Neural cell (in vitro differentiated cells): Measurements from ENCODE around the gene MAST2. TPM values are rescaled to one million over a fixed set of nuclear protein-coding genes. Genes with fewer than 3 reads are reported as not detected.

Experiments used
- H2AFZ ChIP-seq: fragments of 200-600, 300-800 bp; sonication (generic), shearing (Covaris generic); 2 replicates; pipeline ENCODE4 v1.6.0; 2014; ENCODE audit warnings: low read depth, mild to moderate bottlenecking, antibody characterized with exemption, low read length, moderate library complexity
- H3F3A ChIP-seq: fragments of 200-600 bp; shearing (Covaris generic); 2 replicates; pipeline ENCODE4 v1.6.1; 2016; ENCODE audit warnings: mild to moderate bottlenecking, moderate library complexity, mixed read lengths, antibody characterized with exemption, low read length; ENCODE audit not compliant: insufficient read depth, poor library complexity, severe bottlenecking
- H3K27ac ChIP-seq: fragments of 200-600, 300-800 bp; sonication (generic), shearing (Covaris generic); 2 replicates; pipeline ENCODE4 v1.5.1; 2014; ENCODE audit warnings: mild to moderate bottlenecking, low read length, moderate library complexity
- H3K27me3 ChIP-seq: fragments of 300-800, 200-600 bp; sonication (generic), shearing (Covaris generic); 2 replicates; pipeline ENCODE4 v1.6.0; 2014; ENCODE audit warnings: mild to moderate bottlenecking, low read depth, low read length, moderate library complexity; ENCODE audit not compliant: insufficient read depth
- H3K36me3 ChIP-seq: fragments of 300-800, 200-600 bp; sonication (generic), shearing (Covaris generic); 2 replicates; pipeline ENCODE4 v1.5.1; 2014; ENCODE audit warnings: mild to moderate bottlenecking, antibody characterized with exemption, low read length, moderate library complexity; ENCODE audit not compliant: insufficient read depth
- H3K4me2 ChIP-seq: fragments of 300-800, 200-600 bp; sonication (generic), shearing (Covaris generic); 2 replicates; pipeline ENCODE4 v1.6.0; 2014; ENCODE audit warnings: mild to moderate bottlenecking, low read length
- H3K4me3 ChIP-seq: fragments of 300-800, 200-600 bp; sonication (generic), shearing (Covaris generic); 2 replicates; pipeline ENCODE4 v1.5.1; 2014; ENCODE audit warnings: mild to moderate bottlenecking, low read length, moderate library complexity
- H3K79me2 ChIP-seq: fragments of 200-600 bp; shearing (Covaris generic); replicated peaks from 2 replicates; pipeline ENCODE4 v1.6.0; 2014; ENCODE audit warnings: mild to moderate bottlenecking, low read length, moderate library complexity; ENCODE audit not compliant: insufficient read depth
- H3K9ac ChIP-seq: fragments of 300-800, 200-600 bp; sonication (generic), shearing (Covaris generic); 2 replicates; pipeline ENCODE4 v1.6.1; 2016; ENCODE audit warnings: mild to moderate bottlenecking, low read length, mixed read lengths
- H3K9me2 ChIP-seq: fragments of 200-600 bp; shearing (Covaris generic); 2 replicates; pipeline ENCODE4 v1.6.1; 2016; ENCODE audit warnings: mild to moderate bottlenecking, low read length, mixed read lengths; ENCODE audit not compliant: insufficient read depth
- H3K9me3 ChIP-seq: fragments of 200-600, 300-800 bp; sonication (generic), shearing (Covaris generic); 2 replicates; pipeline ENCODE4 v1.6.1; 2016; ENCODE audit warnings: mild to moderate bottlenecking, mixed run types, low read length, moderate library complexity, mixed read lengths
- H4K20me1 ChIP-seq: fragments of 200-600 bp; shearing (Covaris generic); 2 replicates; pipeline ENCODE4 v1.6.1; 2016; ENCODE audit warnings: mild to moderate bottlenecking, mixed run types; ENCODE audit not compliant: insufficient read depth
- EP300 ChIP-seq: fragments of 450-650 bp; conservative IDR thresholded peaks from 2 replicates; pipeline ENCODE4 v1.6.1; 2014; ENCODE audit warnings: antibody characterized with exemption, mild to moderate bottlenecking, moderate library complexity; ENCODE audit not compliant: poor library complexity, severe bottlenecking
- EZH2 ChIP-seq: fragments of 200-600, 300-800 bp; shearing (Covaris generic), sonication (generic); IDR thresholded peaks from 2 replicates; pipeline ENCODE4 v1.6.1; 2014; ENCODE audit warnings: antibody characterized with exemption, low read length, borderline replicate concordance, mild to moderate bottlenecking; ENCODE audit not compliant: insufficient read depth, poor library complexity, severe bottlenecking
- MXI1 ChIP-seq: fragments of 450-650 bp; conservative IDR thresholded peaks from 2 replicates; pipeline ENCODE4 v1.6.1; 2014; ENCODE audit warnings: antibody characterized with exemption, mild to moderate bottlenecking; ENCODE audit not compliant: poor library complexity, severe bottlenecking
- POLR2AphosphoS5 ChIP-seq: IDR thresholded peaks from 2 replicates; pipeline ENCODE4 v1.6.1; 2012
- RAD21 ChIP-seq: fragments of 450-650 bp; conservative IDR thresholded peaks from 2 replicates; pipeline ENCODE4 v1.6.1; 2014; ENCODE audit warnings: antibody characterized with exemption, mild to moderate bottlenecking, moderate library complexity
- SMC3 ChIP-seq: fragments of 450-650 bp; conservative IDR thresholded peaks from 2 replicates; pipeline ENCODE4 v1.6.1; 2014; ENCODE audit warnings: antibody characterized with exemption, mild to moderate bottlenecking, moderate library complexity; ENCODE audit not compliant: poor library complexity
- TAF1 ChIP-seq: IDR thresholded peaks from 2 replicates; pipeline ENCODE4 v1.6.1; 2012; ENCODE audit warnings: low read depth
- polyA plus RNA-seq: library from polyadenylated mRNA; depleted of rRNA; stranded (reverse); fragments of >200 nt; gene quantifications from 2 replicates; pipeline ENCODE4 v1.2.3, GENCODE V29; 2014
- TF ChIP-seq, protein P1 (sequence below): fragments of 450-650 bp; IDR thresholded peaks from 2 replicates; pipeline ENCODE4 v1.5.1; 2014; ENCODE audit warnings: antibody characterized with exemption, mild to moderate bottlenecking, moderate library complexity; ENCODE audit not compliant: poor library complexity, severe bottlenecking
- TF ChIP-seq, protein P2 (sequence below): IDR thresholded peaks from 2 replicates; pipeline ENCODE4 v1.6.1; 2012; ENCODE audit warnings: borderline replicate concordance

MAST2 gene
- polyA plus RNA-seq, 1 donor from 2014 or later = 22.2 TPM

DNA sequence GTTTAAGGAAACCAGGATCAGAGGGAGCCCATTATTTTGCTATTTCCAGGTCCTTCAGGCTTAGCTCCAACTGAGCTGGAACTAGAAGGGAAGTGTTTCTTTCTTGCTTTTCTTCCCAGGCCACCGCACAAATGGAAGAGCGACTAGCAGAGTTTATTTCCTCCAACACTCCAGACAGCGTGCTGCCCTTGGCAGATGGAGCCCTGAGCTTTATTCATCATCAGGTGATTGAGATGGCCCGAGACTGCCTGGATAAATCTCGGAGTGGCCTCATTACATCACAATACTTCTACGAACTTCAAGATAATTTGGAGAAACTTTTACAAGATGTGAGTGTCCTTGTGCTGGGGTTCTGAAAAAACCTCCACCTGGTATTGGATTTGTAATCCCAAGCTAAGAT is 207.2 kb downstream of the MAST2 start:
- H3K27me3 ChIP-seq = no peaks in the 10 kb centered on the region
- H2AFZ ChIP-seq = no peak overlapping the region
- no peaks in the 10 kb centered on the region for H3K79me2 ChIP-seq
- no peak overlapping the region for H3K4me2 ChIP-seq
- no peaks in the 10 kb centered on the region for H4K20me1 ChIP-seq
- no peak overlapping the region for H3K9ac ChIP-seq
- H3K27ac ChIP-seq = no peak overlapping the region
- TF ChIP-seq EP300 = no peak
- TF ChIP-seq POLR2AphosphoS5 = no peak
- TF ChIP-seq MXI1 = no peak
- TF ChIP-seq, protein P1, sequence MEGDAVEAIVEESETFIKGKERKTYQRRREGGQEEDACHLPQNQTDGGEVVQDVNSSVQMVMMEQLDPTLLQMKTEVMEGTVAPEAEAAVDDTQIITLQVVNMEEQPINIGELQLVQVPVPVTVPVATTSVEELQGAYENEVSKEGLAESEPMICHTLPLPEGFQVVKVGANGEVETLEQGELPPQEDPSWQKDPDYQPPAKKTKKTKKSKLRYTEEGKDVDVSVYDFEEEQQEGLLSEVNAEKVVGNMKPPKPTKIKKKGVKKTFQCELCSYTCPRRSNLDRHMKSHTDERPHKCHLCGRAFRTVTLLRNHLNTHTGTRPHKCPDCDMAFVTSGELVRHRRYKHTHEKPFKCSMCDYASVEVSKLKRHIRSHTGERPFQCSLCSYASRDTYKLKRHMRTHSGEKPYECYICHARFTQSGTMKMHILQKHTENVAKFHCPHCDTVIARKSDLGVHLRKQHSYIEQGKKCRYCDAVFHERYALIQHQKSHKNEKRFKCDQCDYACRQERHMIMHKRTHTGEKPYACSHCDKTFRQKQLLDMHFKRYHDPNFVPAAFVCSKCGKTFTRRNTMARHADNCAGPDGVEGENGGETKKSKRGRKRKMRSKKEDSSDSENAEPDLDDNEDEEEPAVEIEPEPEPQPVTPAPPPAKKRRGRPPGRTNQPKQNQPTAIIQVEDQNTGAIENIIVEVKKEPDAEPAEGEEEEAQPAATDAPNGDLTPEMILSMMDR = no peak
- TF ChIP-seq RAD21 = no peak
- TF ChIP-seq EZH2 = no peak
- H3K36me3 ChIP-seq = peaks cover 11% of the 10 kb centered on the region
- H3K4me3 ChIP-seq = no peak overlapping the region
- H3F3A ChIP-seq = no peaks in the 10 kb centered on the region
- H3K9me3 ChIP-seq = no peaks in the 10 kb centered on the region
- no peaks in the 10 kb centered on the region for H3K9me2 ChIP-seq

DNA sequence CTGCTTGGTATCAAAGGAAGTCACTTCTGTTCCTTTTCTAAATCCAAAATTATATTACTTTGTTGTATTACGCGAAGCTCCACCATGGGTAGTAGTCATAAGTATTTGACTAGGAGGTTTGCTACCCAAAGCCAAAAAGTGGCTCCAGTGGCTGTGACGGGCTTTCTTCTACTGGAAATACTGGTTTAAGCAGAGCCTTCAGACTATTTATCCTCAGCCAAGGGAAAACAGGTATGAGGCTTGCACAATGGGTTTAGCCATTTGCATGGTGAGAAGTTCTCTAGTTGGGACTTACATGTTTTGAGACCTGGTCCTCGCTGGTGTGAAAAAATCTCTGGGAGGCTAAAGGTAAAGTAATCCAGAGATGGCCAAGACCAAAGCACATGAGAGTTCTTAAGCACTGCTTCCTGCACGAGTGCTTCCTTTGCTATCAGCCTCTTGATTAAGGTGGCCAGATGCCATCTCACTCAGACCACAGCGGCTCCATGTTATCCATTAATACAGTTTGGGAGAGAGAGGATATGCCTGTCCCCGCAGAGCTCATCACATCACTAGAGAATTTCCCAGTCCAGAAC is 207.8 kb downstream of the MAST2 start:
- Histone ChIP-seq H3K36me3 (peaks cover 11% of the 10 kb centered on the region), H3K79me2 (no peaks in the 10 kb centered on the region), H3K9me3 (no peaks in the 10 kb centered on the region), H2AFZ (no peak overlapping the region), H3K9me2 (no peaks in the 10 kb centered on the region), H4K20me1 (no peaks in the 10 kb centered on the region), H3F3A (no peaks in the 10 kb centered on the region), H3K27ac (no peak overlapping the region), H3K4me2 (no peak overlapping the region), H3K4me3 (no peak overlapping the region), H3K9ac (no peak overlapping the region), H3K27me3 (no peaks in the 10 kb centered on the region)
- TF ChIP-seq EP300 (no peak), TAF1 (no peak), POLR2AphosphoS5 (no peak), SMC3 (no peak), MXI1 (no peak)
- TF ChIP-seq, protein P1 = no peak
- TF ChIP-seq, protein P2, sequence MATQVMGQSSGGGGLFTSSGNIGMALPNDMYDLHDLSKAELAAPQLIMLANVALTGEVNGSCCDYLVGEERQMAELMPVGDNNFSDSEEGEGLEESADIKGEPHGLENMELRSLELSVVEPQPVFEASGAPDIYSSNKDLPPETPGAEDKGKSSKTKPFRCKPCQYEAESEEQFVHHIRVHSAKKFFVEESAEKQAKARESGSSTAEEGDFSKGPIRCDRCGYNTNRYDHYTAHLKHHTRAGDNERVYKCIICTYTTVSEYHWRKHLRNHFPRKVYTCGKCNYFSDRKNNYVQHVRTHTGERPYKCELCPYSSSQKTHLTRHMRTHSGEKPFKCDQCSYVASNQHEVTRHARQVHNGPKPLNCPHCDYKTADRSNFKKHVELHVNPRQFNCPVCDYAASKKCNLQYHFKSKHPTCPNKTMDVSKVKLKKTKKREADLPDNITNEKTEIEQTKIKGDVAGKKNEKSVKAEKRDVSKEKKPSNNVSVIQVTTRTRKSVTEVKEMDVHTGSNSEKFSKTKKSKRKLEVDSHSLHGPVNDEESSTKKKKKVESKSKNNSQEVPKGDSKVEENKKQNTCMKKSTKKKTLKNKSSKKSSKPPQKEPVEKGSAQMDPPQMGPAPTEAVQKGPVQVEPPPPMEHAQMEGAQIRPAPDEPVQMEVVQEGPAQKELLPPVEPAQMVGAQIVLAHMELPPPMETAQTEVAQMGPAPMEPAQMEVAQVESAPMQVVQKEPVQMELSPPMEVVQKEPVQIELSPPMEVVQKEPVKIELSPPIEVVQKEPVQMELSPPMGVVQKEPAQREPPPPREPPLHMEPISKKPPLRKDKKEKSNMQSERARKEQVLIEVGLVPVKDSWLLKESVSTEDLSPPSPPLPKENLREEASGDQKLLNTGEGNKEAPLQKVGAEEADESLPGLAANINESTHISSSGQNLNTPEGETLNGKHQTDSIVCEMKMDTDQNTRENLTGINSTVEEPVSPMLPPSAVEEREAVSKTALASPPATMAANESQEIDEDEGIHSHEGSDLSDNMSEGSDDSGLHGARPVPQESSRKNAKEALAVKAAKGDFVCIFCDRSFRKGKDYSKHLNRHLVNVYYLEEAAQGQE = no peak
